Naive thymus-derived CD4-positive, alpha-beta T cell (primary cell): ENCODE results near the gene PCDHGA3. TPM values are rescaled to one million over a fixed set of nuclear protein-coding genes. Genes with fewer than 3 reads are reported as not detected.
"Not testable (repeated sequence)": the region's sequence is repeated elsewhere in the genome, so short reads cannot be mapped to it uniquely, and the experiment has no call there.

Source experiments
- ATAC-seq: fragments of 150-1000 bp; cut with Tn5 transposase; 2 replicates; pipeline ENCODE4 v1.10.0; 2021; ENCODE audit warnings: mild to moderate bottlenecking, moderate library complexity
- CTCF ChIA-PET: fragments of 350-600 bp; sonication (Branson Sonifier 250); formaldehyde crosslinking; loops from one replicate; lab custom pipeline; 2021; ENCODE audit warnings: antibody characterized with exemption; lab: Charles Lee
- POLR2A ChIA-PET: fragments of 350-600 bp; sonication (Branson Sonifier 250); formaldehyde crosslinking; loops from one replicate; lab custom pipeline; 2021; ENCODE audit warnings: antibody characterized with exemption, inconsistent platforms; lab: Charles Lee
- DNase-seq, 9 donors: peaks; one replicate each; pipeline versions ENCODE4 v3.0.0 to v3.0.0-alpha.2; 2020 to 2022; ENCODE audit warnings: mixed read lengths in 1 of 9
- H3K27ac ChIP-seq: one replicate; pipeline ENCODE4 v1.7.0; 2013; ENCODE audit warnings: mild to moderate bottlenecking, low read depth, low read length, moderate library complexity
- H3K27me3 ChIP-seq, 2 donors: one replicate each; pipeline ENCODE4 v1.7.0; 2013; ENCODE audit warnings: low read length in 2 of 2, mild to moderate bottlenecking in 2 of 2, moderate library complexity in 2 of 2; ENCODE audit not compliant: control insufficient read depth in 2 of 2, insufficient read depth in 2 of 2
- H3K36me3 ChIP-seq, 3 experiments: 1 replicate in 2 of 3; 2 replicates in 1 of 3; pipeline ENCODE4 v1.7.0; 2013; ENCODE audit warnings: low read length in 3 of 3, mild to moderate bottlenecking in 3 of 3, moderate library complexity in 1 of 3; ENCODE audit not compliant: insufficient read depth in 3 of 3, control insufficient read depth in 2 of 3
- H3K4me1 ChIP-seq, 2 donors: one replicate each; pipeline ENCODE4 v1.7.0; 2013; ENCODE audit warnings: low read length in 2 of 2, mild to moderate bottlenecking in 2 of 2, moderate library complexity in 1 of 2; ENCODE audit not compliant: control insufficient read depth in 2 of 2, insufficient read depth in 2 of 2
- H3K4me3 ChIP-seq: 2 replicates; pipeline ENCODE4 v1.7.0; 2013; ENCODE audit warnings: mild to moderate bottlenecking, low read length
- H3K9me3 ChIP-seq, 3 experiments: 1 replicate in 2 of 3; 2 replicates in 1 of 3; pipeline ENCODE4 v1.7.0; 2013; ENCODE audit warnings: low read length in 3 of 3; ENCODE audit not compliant: control insufficient read depth in 2 of 3
- H3K27ac Mint-ChIP-seq, 9 donors: one replicate each; pipeline ENCODE4 v1.8.0; 2020 to 2022; ENCODE audit warnings: mixed read lengths in 9 of 9, mild to moderate bottlenecking in 8 of 9, moderate library complexity in 5 of 9, inconsistent platforms in 2 of 9
- H3K27me3 Mint-ChIP-seq, 5 donors: one replicate each; pipeline ENCODE4 v1.8.0; 2021 to 2022; ENCODE audit warnings: mixed read lengths in 5 of 5, mild to moderate bottlenecking in 1 of 5
- H3K36me3 Mint-ChIP-seq, 5 donors: one replicate each; pipeline ENCODE4 v1.8.0; 2020 to 2022; ENCODE audit warnings: mixed read lengths in 5 of 5, mild to moderate bottlenecking in 3 of 5, inconsistent platforms in 1 of 5
- H3K4me1 Mint-ChIP-seq, 7 donors: one replicate each; pipeline ENCODE4 v1.8.0; 2020 to 2022; ENCODE audit warnings: mixed read lengths in 7 of 7, mild to moderate bottlenecking in 3 of 7, inconsistent platforms in 1 of 7
- H3K4me3 Mint-ChIP-seq, 10 donors: one replicate each; pipeline ENCODE4 v1.8.0; 2020 to 2022; ENCODE audit warnings: mild to moderate bottlenecking in 10 of 10, mixed read lengths in 10 of 10, moderate library complexity in 6 of 10, inconsistent platforms in 2 of 10
- H3K9me3 Mint-ChIP-seq, 11 donors: one replicate each; pipeline ENCODE4 v1.8.0; 2020 to 2022; ENCODE audit warnings: mixed read lengths in 11 of 11, mild to moderate bottlenecking in 4 of 11, inconsistent platforms in 1 of 11, moderate library complexity in 1 of 11
- intact Hi-C, 2 donors: fragments of 100-400 bp; cut with micrococcal nuclease; formaldehyde crosslinking; loops; one replicate each; pipeline ENCODE4 v1.15.1; 2023
- polyA plus RNA-seq, 2 donors: library from polyadenylated mRNA; unstranded; fragments of 300-500 nt; fragmentation: Illumina TruSeq; gene quantifications; one replicate each; pipeline ENCODE4 v1.2.3, GENCODE V29; 2021
- total RNA-seq, 6 experiments: library from RNA in 5 of 6; stranded (reverse) in 5 of 6; gene quantifications; 1 replicate in 5 of 6; 2 replicates in 1 of 6; pipeline ENCODE4 v1.2.3 and lab custom pipeline; 2021 to 2026

PCDHGA3 gene
- total and polyA plus RNA-seq, 7 experiments from 2014 or later: 0.24 TPM; not detected in 6

- Histone ChIP-seq H3K9me3 (peaks cover 0 to 41% (median 0%) of the 10 kb centered on the region in 3 experiments), H3K27ac (no peak overlapping the region), H3K4me1 (no peaks in the 10 kb centered on the region), H3K27me3 (peaks cover 0 to 11% of the 10 kb centered on the region in 2 donors), H3K4me3 (no peak overlapping the region), H3K36me3 (no peaks in the 10 kb centered on the region)
- Mint-ChIP-seq H3K27ac (no peak overlapping the region), H3K4me3 (no peak overlapping the region), H3K9me3 (peaks cover 16 to 91% (median 66%) of the 10 kb centered on the region in 11 donors), H3K36me3 (peaks cover 6 to 52% (median 10%) of the 10 kb centered on the region in 5 donors), H3K27me3 (peaks cover 32 to 83% (median 80%) of the 10 kb centered on the region in 5 donors), H3K4me1 (no peaks in the 10 kb centered on the region)
- intact Hi-C loops: loop anchor here in 1 of 2 donors (5.0 kb wide), 1 partner anchor 215 kb away; no protein-coding TSS in a partner anchor
- DNase-seq (no peak), ATAC-seq (no peak)
- ChIA-PET CTCF (no interaction called here), POLR2A (no interaction called here)
Observed at GRCh38 chr5:141342773-141343172, 856 bp upstream of the PCDHGA3 start.

- Histone ChIP-seq H3K27ac (no peak overlapping the region), H3K4me1 (no peaks in the 10 kb centered on the region), H3K36me3 (no peaks in the 10 kb centered on the region), H3K27me3 (peaks cover 3 to 11% of the 10 kb centered on the region in 2 donors), H3K4me3 (no peak overlapping the region), H3K9me3 (peaks cover 0 to 29% (median 0%) of the 10 kb centered on the region in 3 experiments)
- Mint-ChIP-seq H3K4me1 (no peaks in the 10 kb centered on the region), H3K9me3 (peaks cover 12 to 91% (median 63%) of the 10 kb centered on the region in 11 donors), H3K36me3 (peaks cover 4 to 43% (median 10%) of the 10 kb centered on the region in 5 donors), H3K27ac (no peak overlapping the region), H3K4me3 (peak overlapping the region in 7 of 10 donors; percentile 48 to 76 (median 57)), H3K27me3 (peaks cover 20 to 82% (median 81%) of the 10 kb centered on the region in 5 donors)
- POLR2A ChIA-PET: no interaction called here
- DNase-seq (no peak), ATAC-seq (no peak)
- CTCF ChIA-PET: no interaction called here
- intact Hi-C loops: loop anchor here in 1 of 2 donors (5.0 kb wide), 1 partner anchor 213 kb away; no protein-coding TSS in a partner anchor
Observed at GRCh38 chr5:141343953-141344463, 379 bp downstream of the PCDHGA3 start.

- Mint-ChIP-seq H3K27me3 (peaks cover 17 to 89% (median 84%) of the 10 kb centered on the region in 5 donors), H3K4me1 (peaks cover 0 to 3% (median 0%) of the 10 kb centered on the region in 7 donors), H3K9me3 (peaks cover 9 to 91% (median 55%) of the 10 kb centered on the region in 11 donors), H3K4me3 (peak overlapping the region in 1 of 10 donors; percentile 34), H3K27ac (no peak overlapping the region), H3K36me3 (peaks cover 0 to 45% (median 8%) of the 10 kb centered on the region in 5 donors)
- Histone ChIP-seq H3K4me3 (no peak overlapping the region), H3K9me3 (peaks cover 0 to 23% (median 0%) of the 10 kb centered on the region in 3 experiments), H3K36me3 (no peaks in the 10 kb centered on the region), H3K4me1 (no peaks in the 10 kb centered on the region), H3K27me3 (peaks cover 3 to 7% of the 10 kb centered on the region in 2 donors), H3K27ac (no peak overlapping the region)
- no peak for DNase-seq
- intact Hi-C loops: no loop called here
- no peak for ATAC-seq
- POLR2A ChIA-PET: no interaction called here
- CTCF ChIA-PET: no interaction called here
Observed at GRCh38 chr5:141345327-141345726, 1.7 kb downstream of the PCDHGA3 start.

- H3K27ac ChIP-seq, intact Hi-C loops, H3K4me1 ChIP-seq, H3K36me3 ChIP-seq, POLR2A ChIA-PET, ATAC-seq, H3K4me3 ChIP-seq, H3K4me3 Mint-ChIP-seq, H3K27ac Mint-ChIP-seq, CTCF ChIA-PET, DNase-seq, H3K4me1 Mint-ChIP-seq: not testable (repeated sequence)
- Mint-ChIP-seq H3K36me3 (peaks cover 0 to 50% (median 7%) of the 10 kb centered on the region in 5 donors), H3K27me3 (peaks cover 18 to 91% (median 87%) of the 10 kb centered on the region in 5 donors), H3K9me3 (peaks cover 8 to 94% (median 58%) of the 10 kb centered on the region in 11 donors)
- Histone ChIP-seq H3K9me3 (peaks cover 0 to 27% (median 0%) of the 10 kb centered on the region in 3 experiments), H3K27me3 (peaks cover 3 to 12% of the 10 kb centered on the region in 2 donors)
Observed at GRCh38 chr5:141346017-141346416, 2.4 kb downstream of the PCDHGA3 start.

- no peak within 1 kb of the TSS for H3K4me3 ChIP-seq
- POLR2A ChIA-PET: no interaction called here
- DNase-seq: peak in 2 of 9 donors; percentile 18 to 28
- ATAC-seq: peak; percentile 47
- intact Hi-C loops: no loop called here
- Mint-ChIP-seq H3K27ac (peak within 1 kb of the TSS in 1 of 9 donors; percentile 42), H3K36me3 (peaks cover 0 to 41% (median 7%) of the 10 kb centered on the region in 5 donors), H3K4me3 (peak within 1 kb of the TSS in 6 of 10 donors; percentile 2 to 79 (median 59)), H3K9me3 (peaks cover 7 to 90% (median 48%) of the 10 kb centered on the region in 11 donors), H3K27me3 (peaks cover 23 to 86% (median 83%) of the 10 kb centered on the region in 5 donors), H3K4me1 (peaks cover 0 to 3% (median 0%) of the 10 kb centered on the region in 7 donors)
- H3K27ac ChIP-seq: no peak within 1 kb of the TSS
- no peaks in the 10 kb centered on the region for H3K4me1 ChIP-seq
- CTCF ChIA-PET: no interaction called here
- peaks cover 0 to 36% (median 0%) of the 10 kb centered on the region in 3 experiments for H3K9me3 ChIP-seq
- peaks cover 3 to 5% of the 10 kb centered on the region in 2 donors for H3K27me3 ChIP-seq
- H3K36me3 ChIP-seq: no peaks in the 10 kb centered on the region
Observed at GRCh38 chr5:141349917-141350619, 6.4 kb downstream of the PCDHGA3 start, which contains the start of gene PCDHGB1. Gene PCDHGB1, plus strand, starts transcription at chr5:141350099. Its CDS starts 162 bp downstream, at chr5:141350261.

GRCh38 chr5:141351591-141351990, 8.0 kb downstream of the PCDHGA3 start:
- Histone ChIP-seq H3K27me3 (peaks cover 3 to 5% of the 10 kb centered on the region in 2 donors), H3K36me3 (no peaks in the 10 kb centered on the region), H3K27ac (no peak overlapping the region), H3K4me3 (no peak overlapping the region), H3K4me1 (no peaks in the 10 kb centered on the region), H3K9me3 (peaks cover 0 to 46% (median 0%) of the 10 kb centered on the region in 3 experiments)
- no peak overlapping the region for H3K27ac Mint-ChIP-seq
- H3K9me3 Mint-ChIP-seq: peaks cover 6 to 93% (median 51%) of the 10 kb centered on the region in 11 donors
- POLR2A ChIA-PET: no interaction called here
- peaks cover 0 to 3% (median 0%) of the 10 kb centered on the region in 7 donors for H3K4me1 Mint-ChIP-seq
- H3K36me3 Mint-ChIP-seq: peaks cover 0 to 36% (median 5%) of the 10 kb centered on the region in 5 donors
- no peak overlapping the region for H3K4me3 Mint-ChIP-seq
- DNase-seq (no peak), ATAC-seq (no peak)
- CTCF ChIA-PET: no interaction called here
- peaks cover 28 to 91% (median 86%) of the 10 kb centered on the region in 5 donors for H3K27me3 Mint-ChIP-seq
- intact Hi-C loops: no loop called here
